ENCODE data around the gene RAMACL. TPM values are rescaled to one million over a fixed set of nuclear protein-coding genes. Genes with fewer than 3 reads are reported as not detected.

Gene RAMACL
- total RNA-seq, 1 donor from 2014 or later, result not detected

- intact Hi-C loops (cut with micrococcal nuclease), result no loop called here
- no peak for DNase-seq (ENCODE audit: low spot score)
- Mint-ChIP-seq H3K27me3 (ENCODE audit: low read depth) (peaks cover 3% of the 10 kb centered on the region), H3K4me3 (ENCODE audit: low read depth) (no peak overlapping the region), H3K4me1 (ENCODE audit: low read depth) (peaks cover 3% of the 10 kb centered on the region), H3K36me3 (ENCODE audit: low read depth) (no peaks in the 10 kb centered on the region), H3K27ac (no peak overlapping the region), H3K9me3 (no peaks in the 10 kb centered on the region)
Measured at GRCh38 chr6:166598441-166599138, 12.1 kb upstream of the RAMACL start.

GRCh38 chr6:166597711-166598440 lies 11.4 kb upstream of the RAMACL start:
- no peak overlapping the region for H3K4me3 Mint-ChIP-seq (ENCODE audit: low read depth)
- no peaks in the 10 kb centered on the region for H3K9me3 Mint-ChIP-seq
- H3K4me1 Mint-ChIP-seq (ENCODE audit: low read depth), result peaks cover 3% of the 10 kb centered on the region
- H3K27me3 Mint-ChIP-seq (ENCODE audit: low read depth), result peaks cover 3% of the 10 kb centered on the region
- no peak overlapping the region for H3K27ac Mint-ChIP-seq
- intact Hi-C loops (cut with micrococcal nuclease), result no loop called here
- no peak for DNase-seq (ENCODE audit: low spot score)
- no peaks in the 10 kb centered on the region for H3K36me3 Mint-ChIP-seq (ENCODE audit: low read depth)

- H3K36me3 Mint-ChIP-seq (ENCODE audit: low read depth), result no peaks in the 10 kb centered on the region
- H3K27ac Mint-ChIP-seq, result no peak overlapping the region
- no peak overlapping the region for H3K4me3 Mint-ChIP-seq (ENCODE audit: low read depth)
- H3K4me1 Mint-ChIP-seq (ENCODE audit: low read depth), result peaks cover 3% of the 10 kb centered on the region
- H3K9me3 Mint-ChIP-seq, result no peaks in the 10 kb centered on the region
- H3K27me3 Mint-ChIP-seq (ENCODE audit: low read depth), result peaks cover 1% of the 10 kb centered on the region
- intact Hi-C loops (cut with micrococcal nuclease), result no loop called here
- DNase-seq (ENCODE audit: low spot score), result no peak
Measured at GRCh38 chr6:166596776-166597507, 10.5 kb upstream of the RAMACL start.

GRCh38 chr6:166595949-166596348 lies 9.5 kb upstream of the RAMACL start:
- no peak for DNase-seq (ENCODE audit: low spot score)
- Mint-ChIP-seq H3K9me3 (no peaks in the 10 kb centered on the region), H3K36me3 (ENCODE audit: low read depth) (no peaks in the 10 kb centered on the region), H3K27me3 (ENCODE audit: low read depth) (peaks cover 1% of the 10 kb centered on the region), H3K27ac (no peak overlapping the region), H3K4me3 (ENCODE audit: low read depth) (no peak overlapping the region), H3K4me1 (ENCODE audit: low read depth) (peaks cover 3% of the 10 kb centered on the region)
- intact Hi-C loops (cut with micrococcal nuclease), result no loop called here

GRCh38 chr6:166595061-166595780 lies 8.7 kb upstream of the RAMACL start:
- H3K27ac Mint-ChIP-seq, result no peak overlapping the region
- H3K9me3 Mint-ChIP-seq, result no peaks in the 10 kb centered on the region
- no peak for DNase-seq (ENCODE audit: low spot score)
- H3K4me3 Mint-ChIP-seq (ENCODE audit: low read depth), result no peak overlapping the region
- H3K27me3 Mint-ChIP-seq (ENCODE audit: low read depth), result peaks cover 1% of the 10 kb centered on the region
- intact Hi-C loops (cut with micrococcal nuclease), result no loop called here
- H3K4me1 Mint-ChIP-seq (ENCODE audit: low read depth), result no peaks in the 10 kb centered on the region
- no peaks in the 10 kb centered on the region for H3K36me3 Mint-ChIP-seq (ENCODE audit: low read depth)

- intact Hi-C loops (cut with micrococcal nuclease), result no loop called here
- Mint-ChIP-seq H3K4me3 (ENCODE audit: low read depth) (no peak overlapping the region), H3K27ac (no peak overlapping the region), H3K36me3 (ENCODE audit: low read depth) (no peaks in the 10 kb centered on the region), H3K27me3 (ENCODE audit: low read depth) (peaks cover 1% of the 10 kb centered on the region), H3K9me3 (no peaks in the 10 kb centered on the region), H3K4me1 (ENCODE audit: low read depth) (peaks cover 14% of the 10 kb centered on the region)
- no peak for DNase-seq (ENCODE audit: low spot score)
Measured at GRCh38 chr6:166592821-166593220, 6.3 kb upstream of the RAMACL start.

- peaks cover 14% of the 10 kb centered on the region for H3K4me1 Mint-ChIP-seq (ENCODE audit: low read depth)
- no peaks in the 10 kb centered on the region for H3K36me3 Mint-ChIP-seq (ENCODE audit: low read depth)
- no peak for DNase-seq (ENCODE audit: low spot score)
- intact Hi-C loops (cut with micrococcal nuclease), result no loop called here
- no peaks in the 10 kb centered on the region for H3K9me3 Mint-ChIP-seq
- no peak overlapping the region for H3K27ac Mint-ChIP-seq
- H3K27me3 Mint-ChIP-seq (ENCODE audit: low read depth), result peaks cover 1% of the 10 kb centered on the region
- no peak overlapping the region for H3K4me3 Mint-ChIP-seq (ENCODE audit: low read depth)
Measured at GRCh38 chr6:166591961-166592520, 5.6 kb upstream of the RAMACL start.

GRCh38 chr6:166591026-166591425 lies 4.5 kb upstream of the RAMACL start:
- no peak overlapping the region for H3K4me3 Mint-ChIP-seq (ENCODE audit: low read depth)
- H3K9me3 Mint-ChIP-seq, result no peaks in the 10 kb centered on the region
- peaks cover 14% of the 10 kb centered on the region for H3K4me1 Mint-ChIP-seq (ENCODE audit: low read depth)
- H3K27ac Mint-ChIP-seq, result no peak overlapping the region
- intact Hi-C loops (cut with micrococcal nuclease), result no loop called here
- H3K27me3 Mint-ChIP-seq (ENCODE audit: low read depth), result peaks cover 1% of the 10 kb centered on the region
- no peaks in the 10 kb centered on the region for H3K36me3 Mint-ChIP-seq (ENCODE audit: low read depth)
- no peak for DNase-seq (ENCODE audit: low spot score)

- Mint-ChIP-seq H3K9me3 (no peaks in the 10 kb centered on the region), H3K36me3 (ENCODE audit: low read depth) (no peaks in the 10 kb centered on the region), H3K27me3 (ENCODE audit: low read depth) (peaks cover 1% of the 10 kb centered on the region), H3K4me1 (ENCODE audit: low read depth) (peaks cover 14% of the 10 kb centered on the region), H3K4me3 (ENCODE audit: low read depth) (no peak overlapping the region), H3K27ac (no peak overlapping the region)
- intact Hi-C loops (cut with micrococcal nuclease), result no loop called here
- DNase-seq (ENCODE audit: low spot score), result no peak
Measured at GRCh38 chr6:166589786-166590574, 3.5 kb upstream of the RAMACL start.

GRCh38 chr6:166589337-166589731 lies 2.9 kb upstream of the RAMACL start:
- no peak for DNase-seq (ENCODE audit: low spot score)
- intact Hi-C loops (cut with micrococcal nuclease), result no loop called here
- H3K4me1 Mint-ChIP-seq (ENCODE audit: low read depth), result peaks cover 14% of the 10 kb centered on the region
- H3K9me3 Mint-ChIP-seq, result no peaks in the 10 kb centered on the region
- H3K36me3 Mint-ChIP-seq (ENCODE audit: low read depth), result no peaks in the 10 kb centered on the region
- no peaks in the 10 kb centered on the region for H3K27me3 Mint-ChIP-seq (ENCODE audit: low read depth)
- H3K27ac Mint-ChIP-seq, result no peak overlapping the region
- H3K4me3 Mint-ChIP-seq (ENCODE audit: low read depth), result no peak overlapping the region

GRCh38 chr6:166588691-166589336 lies 2.3 kb upstream of the RAMACL start:
- H3K27me3 Mint-ChIP-seq (ENCODE audit: low read depth), result no peaks in the 10 kb centered on the region
- no peaks in the 10 kb centered on the region for H3K9me3 Mint-ChIP-seq
- H3K4me3 Mint-ChIP-seq (ENCODE audit: low read depth), result no peak overlapping the region
- intact Hi-C loops (cut with micrococcal nuclease), result no loop called here
- DNase-seq (ENCODE audit: low spot score), result no peak
- peaks cover 14% of the 10 kb centered on the region for H3K4me1 Mint-ChIP-seq (ENCODE audit: low read depth)
- H3K36me3 Mint-ChIP-seq (ENCODE audit: low read depth), result no peaks in the 10 kb centered on the region
- no peak overlapping the region for H3K27ac Mint-ChIP-seq
